ENCODE measurements around the gene COMMD6.

GRCh38 chr13:75478659-75479058 is 59.0 kb downstream of the COMMD6 start:
- no peak for TF ChIP-seq POLR2AphosphoS5 (IDR thresholded peaks at IDR 0.05)
- TF ChIP-seq POLR2A (IDR thresholded peaks at IDR 0.05) = no peak

All from stomach (tissue), 4 donors.